Right lobe of liver (tissue), 4 donors: ENCODE data around the gene MIER2.

Experiments
- CTCF ChIP-seq, 4 donors: fragments of 200-600 bp in 3 of 4; fragments of 450-650 bp in 1 of 4; IDR thresholded peaks; one replicate each; pipeline versions ENCODE4 v1.5.1 to v1.8.0; 2016 to 2022; ENCODE audit warnings: antibody characterized with exemption in 4 of 4, mild to moderate bottlenecking in 2 of 4
- POLR2A ChIP-seq: fragments of 450-650 bp; IDR thresholded peaks from one replicate; pipeline ENCODE4 v1.6.1; 2017; ENCODE audit warnings: antibody characterized with exemption, mild to moderate bottlenecking
- donor health status: DM: no; HTN: no; CAD: no.
- donor health status: DM: no; HTN: no; CAD: no.
- donor health status: DM: no; HTN: yes; CAD: no.

GRCh38 chr19:313169-313987 lies 31.2 kb downstream of the MIER2 start:
- TF ChIP-seq CTCF (IDR thresholded peaks at IDR 0.05) (no peak), POLR2A (no peak)
